Mucosa of descending colon (tissue), 3 donors: ENCODE measurements around the gene DNM3. TPM values are rescaled to one million over a fixed set of nuclear protein-coding genes. Genes with fewer than 3 reads are reported as not detected.

Experiments
- ATAC-seq: fragments of 200-7000 bp; cut with Tn5 transposase; one replicate; pipeline ENCODE4 v1.9.1; 2020; ENCODE audit warnings: mild to moderate bottlenecking, moderate library complexity
- DNase-seq, 3 donors: peaks; one replicate each; pipeline ENCODE4 v3.0.0-alpha.2; 2020
- H3K36me3 ChIP-seq: fragments of 200-600 bp; one replicate; pipeline ENCODE4 v1.8.0; 2021; ENCODE audit warnings: low read depth, mild to moderate bottlenecking
- H3K4me1 ChIP-seq: fragments of 200-600 bp; one replicate; pipeline ENCODE4 v1.8.0; 2021; ENCODE audit warnings: low read depth, mild to moderate bottlenecking
- H3K4me3 ChIP-seq: fragments of 200-600 bp; one replicate; pipeline ENCODE4 v1.8.0; 2021; ENCODE audit warnings: mild to moderate bottlenecking
- H3K9me3 ChIP-seq: fragments of 200-600 bp; one replicate; pipeline ENCODE4 v1.8.0; 2021; ENCODE audit warnings: mild to moderate bottlenecking
- intact Hi-C, 2 donors: fragments of 100-400 bp; cut with DNase I in 1 of 2; cut with micrococcal nuclease in 1 of 2; formaldehyde crosslinking; loops; one replicate each; pipeline versions ENCODE4 v1.11.0 to v1.11.1; 2022; cut with DNase I, micrococcal nuclease
- total RNA-seq, 3 donors: library from RNA; stranded (reverse); fragmentation: NEBNext Ultra II Directional in 2 of 3; extraction: Animal tissue kit (Norgen Biotek cat#: 25700) in 2 of 3; gene quantifications; one replicate each; pipeline versions ENCODE4 v1.2.1 to v1.2.4, GENCODE V29; 2021 to 2023
- TF ChIP-seq, protein P1 (sequence below): fragments of 200-600 bp; IDR thresholded peaks from one replicate; pipeline ENCODE4 v1.8.0; 2022; ENCODE audit warnings: antibody characterized with exemption, mild to moderate bottlenecking
- donor health status: DM: no; HTN: no; CAD: no; lungs with moderate emphysema.
- donor health status: DM: no; HTN: no; CAD: no.
- donor health status: DM: no; HTN: yes; CAD: no.

DNM3 gene
- total RNA-seq, 3 donors from 2014 or later: 1.4 to 6.4 (median 2.1) TPM

DNA sequence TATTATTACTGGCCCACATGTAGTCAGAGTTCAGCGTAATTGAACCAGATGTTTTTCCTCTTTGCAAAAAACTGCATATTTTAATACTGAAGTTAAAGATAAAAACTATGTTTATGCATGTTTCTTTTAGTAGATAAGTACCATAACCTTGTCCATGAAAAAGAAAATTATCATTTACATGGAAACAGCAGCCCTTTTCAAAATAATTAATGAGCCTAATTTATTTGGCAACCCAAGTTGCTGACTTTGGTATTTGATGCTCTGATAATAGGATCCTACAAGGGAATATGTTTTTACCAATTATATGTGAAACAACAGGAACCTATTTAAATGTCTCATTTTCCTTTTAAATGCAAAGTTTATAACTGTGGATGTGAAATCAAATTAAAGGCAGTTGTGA, 297.9 kb downstream of the DNM3 start:
- intact Hi-C loops: no loop called here
- Histone ChIP-seq H3K4me1 (no peaks in the 10 kb centered on the region), H3K36me3 (no peaks in the 10 kb centered on the region), H3K4me3 (no peak overlapping the region), H3K9me3 (no peaks in the 10 kb centered on the region)
- TF ChIP-seq, protein P1, sequence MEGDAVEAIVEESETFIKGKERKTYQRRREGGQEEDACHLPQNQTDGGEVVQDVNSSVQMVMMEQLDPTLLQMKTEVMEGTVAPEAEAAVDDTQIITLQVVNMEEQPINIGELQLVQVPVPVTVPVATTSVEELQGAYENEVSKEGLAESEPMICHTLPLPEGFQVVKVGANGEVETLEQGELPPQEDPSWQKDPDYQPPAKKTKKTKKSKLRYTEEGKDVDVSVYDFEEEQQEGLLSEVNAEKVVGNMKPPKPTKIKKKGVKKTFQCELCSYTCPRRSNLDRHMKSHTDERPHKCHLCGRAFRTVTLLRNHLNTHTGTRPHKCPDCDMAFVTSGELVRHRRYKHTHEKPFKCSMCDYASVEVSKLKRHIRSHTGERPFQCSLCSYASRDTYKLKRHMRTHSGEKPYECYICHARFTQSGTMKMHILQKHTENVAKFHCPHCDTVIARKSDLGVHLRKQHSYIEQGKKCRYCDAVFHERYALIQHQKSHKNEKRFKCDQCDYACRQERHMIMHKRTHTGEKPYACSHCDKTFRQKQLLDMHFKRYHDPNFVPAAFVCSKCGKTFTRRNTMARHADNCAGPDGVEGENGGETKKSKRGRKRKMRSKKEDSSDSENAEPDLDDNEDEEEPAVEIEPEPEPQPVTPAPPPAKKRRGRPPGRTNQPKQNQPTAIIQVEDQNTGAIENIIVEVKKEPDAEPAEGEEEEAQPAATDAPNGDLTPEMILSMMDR: no peak
- ATAC-seq: no peak
- DNase-seq: no peak

DNA sequence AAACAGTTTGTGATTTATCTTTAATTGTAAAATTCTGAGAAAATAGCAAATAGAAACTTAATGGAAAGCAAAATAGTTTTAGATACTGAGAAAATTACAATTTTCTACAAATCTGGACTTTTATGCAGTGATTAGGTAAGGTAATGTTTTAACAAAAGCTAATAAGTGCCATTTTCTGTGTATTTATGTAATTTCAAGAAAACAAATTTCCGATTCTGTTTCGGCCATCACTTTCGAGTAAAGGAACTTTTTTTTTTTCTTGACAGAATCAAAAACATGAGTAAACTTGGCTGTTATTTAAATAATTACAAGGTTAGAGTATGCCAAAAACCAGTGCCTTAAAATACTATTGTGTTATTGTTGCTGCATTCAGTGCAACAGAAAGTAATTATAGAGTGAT, 298.8 kb downstream of the DNM3 start:
- no peak overlapping the region for H3K4me3 ChIP-seq
- DNase-seq: no peak
- no peaks in the 10 kb centered on the region for H3K36me3 ChIP-seq
- TF ChIP-seq, protein P1: no peak
- ATAC-seq: no peak
- no peaks in the 10 kb centered on the region for H3K9me3 ChIP-seq
- no peaks in the 10 kb centered on the region for H3K4me1 ChIP-seq
- intact Hi-C loops: loop anchor here in 1 of 2 donors (10.0 kb wide), 1 partner anchor 255 kb away; no protein-coding TSS in a partner anchor

DNA sequence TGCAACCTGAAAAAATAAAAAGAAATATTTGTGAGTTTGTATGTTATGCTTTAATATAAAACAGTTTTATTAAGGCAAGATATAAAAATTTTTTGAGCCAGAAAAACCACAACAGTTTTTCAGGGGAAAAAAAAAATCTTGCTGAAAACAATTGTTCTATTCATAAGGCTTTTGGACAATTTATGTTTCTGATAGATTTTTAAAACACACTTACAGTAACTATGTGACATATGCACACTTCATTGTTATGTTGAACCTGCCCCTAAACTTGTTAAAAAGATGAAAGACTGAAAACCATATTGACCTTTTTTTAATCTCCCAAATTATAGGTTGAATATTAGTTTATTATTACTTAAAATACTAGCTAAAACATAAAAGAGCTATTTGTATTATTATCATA, 299.3 kb downstream of the DNM3 start:
- intact Hi-C loops: loop anchor here in 1 of 2 donors (10.0 kb wide), 1 partner anchor 254 kb away; no protein-coding TSS in a partner anchor

DNA sequence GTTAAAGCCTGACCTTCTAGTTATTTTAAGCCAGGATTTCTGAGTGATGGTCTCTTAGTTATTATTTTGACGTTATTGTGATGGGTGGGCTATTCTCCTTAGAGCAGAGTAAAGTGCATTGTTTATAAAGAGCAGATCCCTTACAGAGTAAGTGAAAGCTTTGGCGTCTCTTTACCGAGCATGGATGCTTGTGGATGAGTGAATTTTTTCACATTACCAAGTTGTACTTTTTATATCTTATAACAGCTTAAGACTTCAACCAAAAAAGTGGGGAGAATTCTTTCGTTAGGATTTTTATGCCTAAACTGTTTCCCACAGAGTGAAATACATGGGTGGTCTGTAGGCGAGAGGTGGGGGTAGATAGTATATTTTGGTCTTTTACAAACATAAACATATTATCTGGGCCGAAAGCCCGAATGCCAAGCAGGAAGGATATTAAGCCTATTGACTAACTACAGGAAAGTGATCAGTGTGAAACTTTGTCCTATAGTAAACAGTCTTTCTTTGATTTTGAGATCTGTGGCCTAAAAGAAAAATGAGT, 300.1 kb downstream of the DNM3 start:
- TF ChIP-seq, protein P1: no peak
- Histone ChIP-seq H3K36me3 (no peaks in the 10 kb centered on the region), H3K9me3 (no peaks in the 10 kb centered on the region), H3K4me1 (no peaks in the 10 kb centered on the region), H3K4me3 (no peak overlapping the region)
- intact Hi-C loops: loop anchor here in 1 of 2 donors (10.0 kb wide), 1 partner anchor 253 kb away; no protein-coding TSS in a partner anchor
- DNase-seq (no peak), ATAC-seq (no peak)

More for the DNA sequence above, 299.3 kb downstream of the DNM3 start:
- Histone ChIP-seq H3K4me1 (no peaks in the 10 kb centered on the region), H3K36me3 (no peaks in the 10 kb centered on the region), H3K4me3 (no peak overlapping the region), H3K9me3 (no peaks in the 10 kb centered on the region)
- ATAC-seq (no peak), DNase-seq (no peak)
- TF ChIP-seq, protein P1: no peak

DNA sequence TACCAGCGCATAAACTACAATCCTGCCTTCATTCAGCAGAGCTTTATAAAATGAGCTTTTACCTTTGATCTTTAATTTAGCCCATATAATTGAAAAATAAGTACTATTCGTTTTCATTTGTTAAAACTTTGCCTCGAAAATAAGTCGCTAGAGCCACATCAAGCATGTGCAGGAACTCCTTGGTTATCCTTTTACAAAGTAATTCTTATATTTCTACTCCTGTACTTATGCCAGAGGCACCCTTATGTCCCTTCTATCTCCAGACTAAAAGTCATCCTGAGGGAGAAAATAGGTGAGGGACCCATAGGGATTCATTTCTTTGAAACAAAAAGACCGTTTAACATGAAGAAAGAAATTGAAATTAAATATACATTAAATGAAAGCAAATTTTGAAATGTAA, 301.0 kb downstream of the DNM3 start:
- DNase-seq (no peak), ATAC-seq (no peak)
- H3K36me3 ChIP-seq: no peaks in the 10 kb centered on the region
- TF ChIP-seq, protein P1: no peak
- intact Hi-C loops: loop anchor here in 1 of 2 donors (10.0 kb wide), 1 partner anchor 252 kb away; no protein-coding TSS in a partner anchor
- no peaks in the 10 kb centered on the region for H3K4me1 ChIP-seq
- H3K4me3 ChIP-seq: no peak overlapping the region
- no peaks in the 10 kb centered on the region for H3K9me3 ChIP-seq
